ENCODE data around the gene SYNPR.

The SYNPR gene

GRCh38 chr3:63355809-63356208, 77.7 kb downstream of the SYNPR start:
- H3K27ac ChIP-seq (ENCODE audit: low read length): no peak overlapping the region
- H3K4me1 ChIP-seq (ENCODE audit: low read length): no peaks in the 10 kb centered on the region
- TF ChIP-seq EZH2phosphoT487 (IDR thresholded peaks at IDR 0.05; ENCODE audit: low read depth) (no peak), CTCF (IDR thresholded peaks at IDR 0.05; ENCODE audit: low read depth, low read length) (no peak)
- H3K27me3 ChIP-seq (ENCODE audit: low read depth, low read length): peaks cover 22% of the 10 kb centered on the region
- no peak overlapping the region for H2AFZ ChIP-seq (ENCODE audit: low read depth, low read length)
- no peaks in the 10 kb centered on the region for H3K9me3 ChIP-seq (ENCODE audit: insufficient read depth, low read length)
- H4K20me1 ChIP-seq (ENCODE audit: insufficient read depth, low read length): no peaks in the 10 kb centered on the region
- H3K36me3 ChIP-seq (replicated peaks; ENCODE audit: low read depth, low read length): no peaks in the 10 kb centered on the region
- no peak overlapping the region for H3K4me3 ChIP-seq (ENCODE audit: low read length)
- H3K79me2 ChIP-seq (ENCODE audit: low read length): no peaks in the 10 kb centered on the region
- H3K4me2 ChIP-seq (ENCODE audit: low read length): no peak overlapping the region
- H3K9ac ChIP-seq (ENCODE audit: low read length): no peak overlapping the region

- H3K9ac ChIP-seq (ENCODE audit: low read length): no peak overlapping the region
- no peak overlapping the region for H2AFZ ChIP-seq (ENCODE audit: low read depth, low read length)
- no peaks in the 10 kb centered on the region for H3K9me3 ChIP-seq (ENCODE audit: insufficient read depth, low read length)
- H3K4me2 ChIP-seq (ENCODE audit: low read length): no peak overlapping the region
- no peak for TF ChIP-seq CTCF (IDR thresholded peaks at IDR 0.05; ENCODE audit: low read depth, low read length)
- TF ChIP-seq EZH2phosphoT487 (IDR thresholded peaks at IDR 0.05; ENCODE audit: low read depth): no peak
- no peaks in the 10 kb centered on the region for H3K36me3 ChIP-seq (replicated peaks; ENCODE audit: low read depth, low read length)
- no peak overlapping the region for H3K4me3 ChIP-seq (ENCODE audit: low read length)
- H3K27me3 ChIP-seq (ENCODE audit: low read depth, low read length): peaks cover 14% of the 10 kb centered on the region
- no peaks in the 10 kb centered on the region for H3K79me2 ChIP-seq (ENCODE audit: low read length)
- H4K20me1 ChIP-seq (ENCODE audit: insufficient read depth, low read length): no peaks in the 10 kb centered on the region
- H3K4me1 ChIP-seq (ENCODE audit: low read length): no peaks in the 10 kb centered on the region
- H3K27ac ChIP-seq (ENCODE audit: low read length): no peak overlapping the region
Measured at GRCh38 chr3:63364495-63364894, 86.4 kb downstream of the SYNPR start.

- H3K79me2 ChIP-seq (ENCODE audit: low read length): no peaks in the 10 kb centered on the region
- no peaks in the 10 kb centered on the region for H4K20me1 ChIP-seq (ENCODE audit: insufficient read depth, low read length)
- peaks cover 18% of the 10 kb centered on the region for H3K27me3 ChIP-seq (ENCODE audit: low read depth, low read length)
- no peak overlapping the region for H3K4me2 ChIP-seq (ENCODE audit: low read length)
- TF ChIP-seq EZH2phosphoT487 (IDR thresholded peaks at IDR 0.05; ENCODE audit: low read depth) (no peak), CTCF (IDR thresholded peaks at IDR 0.05; ENCODE audit: low read depth, low read length) (peak; percentile 12; the same call in 1 of the 2 replicates)
- no peaks in the 10 kb centered on the region for H3K4me1 ChIP-seq (ENCODE audit: low read length)
- no peak overlapping the region for H2AFZ ChIP-seq (ENCODE audit: low read depth, low read length)
- H3K27ac ChIP-seq (ENCODE audit: low read length): no peak overlapping the region
- H3K9ac ChIP-seq (ENCODE audit: low read length): no peak overlapping the region
- H3K4me3 ChIP-seq (ENCODE audit: low read length): no peak overlapping the region
- H3K9me3 ChIP-seq (ENCODE audit: insufficient read depth, low read length): no peaks in the 10 kb centered on the region
- H3K36me3 ChIP-seq (replicated peaks; ENCODE audit: low read depth, low read length): no peaks in the 10 kb centered on the region
Measured at GRCh38 chr3:63364910-63365309, 86.8 kb downstream of the SYNPR start.

- Histone ChIP-seq H4K20me1 (ENCODE audit: insufficient read depth, low read length) (no peaks in the 10 kb centered on the region), H3K9ac (ENCODE audit: low read length) (no peak overlapping the region), H3K4me1 (ENCODE audit: low read length) (no peaks in the 10 kb centered on the region), H2AFZ (ENCODE audit: low read depth, low read length) (no peak overlapping the region), H3K27me3 (ENCODE audit: low read depth, low read length) (peaks cover 24% of the 10 kb centered on the region), H3K9me3 (ENCODE audit: insufficient read depth, low read length) (no peaks in the 10 kb centered on the region), H3K79me2 (ENCODE audit: low read length) (no peaks in the 10 kb centered on the region), H3K4me3 (ENCODE audit: low read length) (no peak overlapping the region), H3K4me2 (ENCODE audit: low read length) (no peak overlapping the region), H3K36me3 (replicated peaks; ENCODE audit: low read depth, low read length) (no peaks in the 10 kb centered on the region), H3K27ac (ENCODE audit: low read length) (no peak overlapping the region)
- TF ChIP-seq EZH2phosphoT487 (IDR thresholded peaks at IDR 0.05; ENCODE audit: low read depth): no peak
- no peak for TF ChIP-seq CTCF (IDR thresholded peaks at IDR 0.05; ENCODE audit: low read depth, low read length)
Measured at GRCh38 chr3:63365671-63366070, 87.6 kb downstream of the SYNPR start.
